HS-5 (cell line): ENCODE results near the gene CD300LF.

Experiments
- DNase-seq: peaks from one replicate; pipeline ENCODE4 v3.0.0-alpha.2; 2012; ENCODE audit warnings: low read depth

Gene CD300LF

DNA sequence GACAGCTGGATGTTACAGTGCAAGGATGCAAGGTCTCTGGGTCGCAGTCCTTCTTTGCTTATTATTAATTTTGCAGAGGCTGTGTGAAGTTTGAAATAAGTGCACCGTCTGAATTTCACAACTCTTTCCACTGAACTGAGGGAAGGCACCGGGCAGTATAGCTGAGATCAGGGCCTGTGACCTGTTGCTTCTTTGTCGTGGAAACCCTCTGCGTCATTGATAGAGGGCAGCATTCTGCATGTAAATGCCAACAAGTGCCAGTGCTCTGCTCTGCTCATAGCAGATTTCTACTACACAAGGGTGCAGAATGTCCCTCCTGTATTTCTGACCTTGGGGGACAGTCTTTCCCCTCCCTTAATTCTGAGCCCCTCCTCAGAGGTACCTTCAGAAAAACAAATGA lies 26.0 kb downstream of the CD300LF start:
- no peak for DNase-seq

DNA sequence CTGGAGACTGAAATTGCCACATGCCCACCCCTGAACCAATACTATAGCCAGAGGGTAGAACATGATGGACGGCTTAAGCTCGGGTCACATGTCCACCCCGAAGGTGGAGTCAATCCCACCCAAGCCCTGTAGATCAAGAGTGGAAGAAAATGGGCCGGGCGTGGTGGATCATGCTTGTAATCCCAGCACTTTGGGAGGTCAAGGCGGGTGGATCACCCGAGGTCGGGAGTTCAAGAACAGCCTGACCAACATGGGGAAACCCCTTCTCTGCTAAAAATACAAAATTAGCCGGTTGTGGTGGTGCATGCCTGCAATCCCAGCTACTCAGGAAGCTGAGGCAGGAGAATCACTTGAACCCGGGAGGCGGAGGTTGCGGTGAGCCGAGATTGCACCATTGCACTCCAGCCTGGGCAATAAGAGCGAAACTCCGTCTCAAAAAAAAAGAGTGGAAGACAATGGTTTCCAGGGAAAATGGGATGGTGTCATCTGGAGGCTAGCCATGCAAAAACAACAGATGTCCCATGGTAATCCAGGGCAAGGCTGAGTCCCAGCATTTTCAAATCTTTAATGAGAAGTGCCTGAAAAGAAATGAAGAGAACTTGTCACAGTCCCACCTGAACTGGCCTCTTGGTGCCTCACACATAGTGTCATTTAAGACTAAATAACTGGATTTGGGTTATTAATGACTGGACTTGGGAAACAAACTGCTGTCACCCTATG lies 30.1 kb downstream of the CD300LF start:
- no peak for DNase-seq

DNA sequence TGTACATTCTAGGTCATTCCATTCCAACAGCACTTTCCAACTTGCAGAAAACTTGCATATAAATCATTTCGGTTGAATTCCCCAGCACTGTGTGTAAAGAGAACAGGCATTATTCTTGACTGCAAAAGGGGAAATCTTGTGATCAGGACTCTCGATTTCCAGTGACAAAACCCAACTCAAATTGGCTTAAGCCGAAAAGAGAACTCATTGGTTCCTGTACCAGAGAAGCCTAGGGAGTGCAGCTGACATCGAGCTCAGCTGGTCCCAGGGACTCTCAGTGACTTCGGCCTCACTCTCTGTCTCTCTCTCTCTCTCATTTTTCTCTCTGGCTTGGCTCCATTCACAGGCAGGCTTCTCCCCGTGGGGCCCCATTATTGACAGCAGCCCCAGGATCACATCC lies 30.7 kb downstream of the CD300LF start:
- DNase-seq = no peak

DNA sequence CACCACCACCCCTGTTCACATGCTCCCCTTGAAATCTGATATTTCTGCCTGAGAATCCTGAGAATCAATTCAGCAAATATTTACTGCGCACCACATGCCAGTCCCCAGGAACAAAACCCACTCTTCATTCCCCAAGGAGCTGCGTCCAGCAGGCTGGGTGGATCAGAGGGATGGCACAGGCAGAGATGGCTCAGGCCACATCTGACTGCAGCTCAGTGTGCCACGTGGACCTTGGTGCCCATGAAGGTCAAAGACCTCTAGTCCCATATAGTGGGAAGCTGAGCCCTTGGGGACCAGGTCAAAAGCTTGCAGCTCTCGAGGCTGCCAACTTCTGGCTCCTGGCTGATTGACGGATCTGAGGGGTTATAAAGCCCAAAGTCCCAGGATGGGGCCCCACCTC lies 31.8 kb downstream of the CD300LF start:
- DNase-seq = no peak

DNA sequence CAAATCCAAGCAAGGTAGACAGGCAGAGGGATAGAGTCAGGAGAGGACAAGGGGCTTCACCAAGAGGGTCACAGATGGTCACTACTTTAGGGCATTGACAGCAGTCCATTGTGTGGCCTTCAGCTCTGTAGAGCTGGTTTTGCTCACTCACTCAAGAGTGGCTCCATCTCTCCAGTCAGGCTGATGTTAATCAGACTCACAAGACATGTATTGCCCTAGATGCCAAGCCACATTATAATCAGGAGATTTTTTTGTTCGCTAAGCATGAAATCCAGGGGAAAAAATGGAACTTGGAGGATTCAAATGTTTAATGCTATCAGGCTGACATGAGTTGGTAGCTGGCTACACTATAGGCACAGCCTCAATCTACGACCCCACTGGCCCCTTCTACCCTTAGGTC lies 32.5 kb downstream of the CD300LF start:
- no peak for DNase-seq

DNA sequence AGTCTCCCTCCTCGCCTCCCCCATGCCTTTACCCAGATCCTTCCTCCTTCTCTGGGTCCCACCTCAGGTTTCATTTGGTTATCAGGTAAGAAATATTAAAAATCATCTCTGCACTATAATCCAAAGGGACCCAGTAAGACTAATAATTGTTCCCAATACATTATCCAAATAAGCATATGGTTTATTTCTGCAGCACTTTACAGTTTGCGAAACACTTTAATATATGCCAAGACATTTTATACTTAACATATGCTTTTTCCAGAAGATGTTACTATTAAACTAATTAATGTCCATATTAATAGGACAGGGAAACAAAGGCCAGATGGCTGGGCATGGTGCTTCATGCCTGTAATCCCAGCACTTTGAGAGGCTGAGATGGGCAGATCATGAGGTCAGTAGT lies 33.3 kb downstream of the CD300LF start:
- DNase-seq = no peak

DNA sequence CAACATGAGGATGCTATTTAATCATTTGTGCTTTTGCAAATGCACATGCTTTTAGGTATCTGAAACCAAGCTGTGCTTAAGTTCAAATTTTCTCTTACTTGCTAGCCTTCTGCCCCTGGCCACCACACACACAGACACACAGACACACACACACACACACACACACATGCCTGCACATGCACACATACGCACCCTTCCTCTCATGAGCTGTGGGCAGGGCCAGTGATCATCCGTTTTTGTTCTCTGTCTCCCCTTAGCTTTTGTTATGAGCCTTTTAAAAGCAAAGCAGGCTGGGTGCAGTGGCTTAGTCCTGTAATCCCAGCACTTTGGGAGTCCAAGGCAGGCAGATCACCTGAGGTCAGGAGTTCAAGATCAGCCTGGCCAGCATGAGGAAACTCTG lies 34.2 kb downstream of the CD300LF start:
- DNase-seq = no peak

DNA sequence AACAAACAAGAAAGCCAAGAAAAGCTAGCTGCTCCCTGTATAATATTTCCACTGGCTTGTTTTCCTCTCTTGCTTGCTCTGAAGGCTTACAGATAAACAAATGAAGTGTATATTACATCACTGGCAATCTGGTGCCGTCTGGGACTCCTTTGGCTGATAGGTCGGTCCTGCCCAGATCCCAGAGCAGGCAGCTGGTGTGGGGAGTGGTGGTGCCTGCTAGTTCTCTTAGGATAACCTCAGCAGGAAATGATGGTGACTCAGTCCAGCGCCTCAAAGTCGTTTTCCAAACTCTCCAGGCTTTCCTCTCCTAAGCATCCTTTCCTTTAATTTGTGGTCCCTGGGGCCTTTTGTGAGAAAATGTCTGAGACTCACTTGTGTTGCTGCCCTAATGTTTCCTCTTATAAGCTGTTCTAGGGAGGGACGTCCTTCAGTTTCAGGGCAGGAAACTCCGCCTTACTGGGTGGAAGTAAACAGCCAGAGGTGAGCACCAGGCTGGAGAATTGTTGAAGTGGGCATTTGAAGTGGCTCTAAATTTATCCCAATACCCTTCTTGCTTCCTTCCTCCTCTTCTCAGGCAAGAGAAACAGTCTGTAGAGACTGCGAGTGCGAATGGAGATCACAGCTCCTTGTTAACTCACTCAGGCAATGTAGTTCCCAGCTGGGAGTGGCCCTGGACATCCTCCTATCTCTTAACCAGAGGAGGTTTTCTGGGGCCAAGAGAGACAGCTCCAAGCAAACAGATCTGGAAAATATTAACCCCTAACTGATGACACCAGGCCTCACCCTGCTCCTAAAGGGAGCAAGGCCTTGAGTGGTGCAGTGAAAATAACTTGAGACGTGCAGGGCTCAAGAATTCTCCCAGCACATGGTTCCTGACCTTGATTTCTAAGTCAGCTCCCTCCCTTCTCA lies 34.9 kb downstream of the CD300LF start:
- DNase-seq = peak; percentile 25

DNA sequence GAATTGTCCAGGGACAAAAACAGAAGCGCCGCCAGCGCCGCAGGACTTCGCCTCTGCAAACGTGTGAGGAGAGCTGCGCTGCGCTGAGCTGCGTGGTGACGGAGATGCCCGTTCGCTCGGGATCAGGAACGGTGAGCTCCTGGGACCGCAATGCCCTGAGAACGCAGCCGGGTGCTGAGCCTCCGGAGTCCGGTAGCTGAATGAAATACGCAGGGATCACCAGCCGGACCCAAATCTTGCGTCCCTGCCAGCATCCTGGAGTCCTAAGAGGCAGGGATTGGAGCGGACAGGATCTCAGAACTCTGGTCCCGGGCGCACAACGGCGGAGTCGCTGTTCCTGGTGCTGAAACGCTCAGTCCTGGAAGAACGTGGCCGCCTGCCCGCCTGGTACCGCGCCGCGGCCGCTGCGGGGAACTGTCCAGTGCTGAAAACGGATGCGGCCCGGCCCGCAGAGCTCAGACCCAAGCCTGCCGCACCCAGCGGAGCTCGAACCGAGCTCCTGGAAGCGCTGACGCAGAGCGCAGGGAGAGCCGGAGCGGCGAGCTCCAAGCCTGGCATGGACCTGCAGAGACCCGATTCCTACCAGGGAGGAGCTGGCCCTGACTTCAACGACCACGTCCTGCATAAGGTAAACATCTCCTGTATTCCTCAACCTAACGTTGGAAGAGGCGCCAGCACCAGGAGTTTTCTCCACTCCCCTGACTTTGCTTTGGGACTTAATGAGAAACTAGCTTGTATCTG lies 41.5 kb downstream of the CD300LF start:
- no peak for DNase-seq

DNA sequence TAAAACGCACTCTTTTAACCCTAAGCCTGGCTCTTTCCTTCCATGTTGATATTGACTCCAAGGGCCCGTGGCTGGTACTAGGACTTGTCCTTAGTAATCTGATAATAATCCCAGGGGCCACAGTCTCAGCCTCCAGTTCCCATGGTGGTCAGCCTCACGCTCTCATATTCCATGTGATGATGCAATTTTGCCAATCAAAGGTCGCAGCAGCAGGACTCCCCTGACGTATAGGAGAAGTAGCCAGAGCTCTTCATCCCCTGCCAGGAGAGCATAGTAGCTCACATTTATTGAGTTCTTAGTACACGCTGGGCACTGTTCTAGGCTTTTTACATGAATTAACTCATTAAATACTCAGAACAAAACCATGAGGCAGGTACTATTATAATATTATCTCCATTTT lies 42.4 kb downstream of the CD300LF start:
- no peak for DNase-seq

DNA sequence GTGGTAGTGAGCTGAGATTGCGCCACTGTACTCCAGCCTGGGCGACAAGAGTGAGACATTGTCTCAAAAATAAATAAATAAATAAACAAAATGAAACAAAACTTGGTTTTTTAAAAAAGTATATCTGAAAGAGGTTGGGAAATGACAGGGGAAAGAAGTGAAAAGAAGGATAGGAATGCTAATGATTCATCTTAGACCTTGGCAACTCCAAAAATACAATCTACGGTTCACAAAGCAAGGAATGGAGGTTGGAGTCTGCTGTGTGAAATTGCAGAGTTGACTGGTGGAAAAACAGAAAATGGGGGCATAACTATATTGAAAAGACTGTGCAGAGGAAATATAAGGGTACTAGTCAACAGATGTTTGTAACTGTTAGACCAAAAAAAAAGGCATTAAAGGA lies 49.2 kb downstream of the CD300LF start:
- no peak for DNase-seq

DNA sequence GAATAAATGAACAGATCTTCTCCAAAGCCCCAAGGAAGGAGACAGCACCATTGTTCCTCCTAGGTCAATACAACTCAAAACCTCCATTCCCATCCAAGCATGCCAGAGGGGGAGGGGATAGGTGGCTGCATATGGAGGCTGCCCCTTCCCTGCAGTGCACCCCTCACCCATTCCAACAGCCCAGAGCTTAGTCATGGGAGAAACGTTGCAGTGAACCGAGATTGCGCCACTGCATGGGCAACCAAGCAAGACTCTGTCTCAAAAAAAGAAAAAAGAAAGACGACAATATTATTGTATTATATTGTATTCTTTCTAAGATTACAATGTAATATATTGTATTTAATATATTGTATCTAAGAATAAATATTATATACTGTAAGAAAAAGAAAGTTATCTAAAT lies 52.8 kb downstream of the CD300LF start:
- DNase-seq = no peak

DNA sequence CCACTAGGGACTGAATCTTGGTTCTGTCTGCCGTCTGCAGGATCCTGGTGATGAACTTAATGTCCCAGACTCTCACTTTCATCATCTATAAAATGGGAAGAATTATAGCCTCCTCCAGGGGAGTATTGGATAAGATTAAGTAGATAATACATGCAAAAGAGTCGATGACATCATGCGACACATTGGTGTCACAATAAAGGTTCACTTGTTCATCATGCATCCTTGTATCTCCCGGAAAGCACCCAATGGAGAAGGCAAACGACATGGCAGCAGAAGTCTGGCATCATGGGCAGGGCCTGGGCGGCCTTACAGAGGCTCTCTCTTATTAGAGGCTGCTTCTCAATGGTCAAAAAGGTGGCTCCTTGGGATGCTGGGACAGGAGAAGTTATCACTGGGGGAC lies 54.1 kb downstream of the CD300LF start:
- no peak for DNase-seq

DNA sequence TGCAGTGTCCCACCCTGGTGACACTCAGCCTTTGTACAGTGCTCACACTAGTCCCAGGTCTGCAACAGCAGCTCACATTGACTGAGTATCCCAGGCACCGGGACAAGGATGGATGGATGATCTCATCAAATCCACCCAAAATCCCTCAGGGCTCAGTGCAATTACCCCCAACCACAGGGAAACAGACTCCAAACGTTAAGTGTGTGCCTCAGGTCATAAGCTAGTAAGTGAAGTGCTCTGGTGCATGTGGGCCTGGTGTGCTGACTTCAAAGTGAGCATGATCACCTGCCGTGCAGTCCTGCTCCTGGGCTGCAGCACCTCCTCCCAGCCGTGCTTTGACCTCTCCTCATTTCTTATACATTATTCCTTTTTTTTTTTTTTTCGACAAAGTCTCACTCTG lies 58.0 kb downstream of the CD300LF start:
- no peak for DNase-seq

DNA sequence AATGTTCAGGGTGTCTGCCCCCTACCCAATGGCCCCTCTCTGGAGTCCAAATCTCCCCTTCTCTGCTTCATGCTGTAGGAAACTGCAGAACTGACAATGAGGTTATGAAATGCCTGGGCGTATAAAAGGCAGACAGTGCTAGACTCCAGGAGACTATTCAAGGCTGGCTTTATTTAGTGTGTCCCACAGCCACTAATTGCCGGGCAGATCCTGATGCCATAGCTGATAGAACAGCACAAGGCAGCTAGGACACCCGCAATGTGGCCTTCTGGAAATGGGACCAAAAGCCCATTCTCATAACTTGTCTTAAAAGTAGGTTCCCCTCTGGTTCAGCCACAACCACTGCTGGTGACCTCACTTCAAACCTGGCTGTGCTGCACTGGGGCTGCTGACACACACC lies 60.7 kb downstream of the CD300LF start:
- DNase-seq = no peak

DNA sequence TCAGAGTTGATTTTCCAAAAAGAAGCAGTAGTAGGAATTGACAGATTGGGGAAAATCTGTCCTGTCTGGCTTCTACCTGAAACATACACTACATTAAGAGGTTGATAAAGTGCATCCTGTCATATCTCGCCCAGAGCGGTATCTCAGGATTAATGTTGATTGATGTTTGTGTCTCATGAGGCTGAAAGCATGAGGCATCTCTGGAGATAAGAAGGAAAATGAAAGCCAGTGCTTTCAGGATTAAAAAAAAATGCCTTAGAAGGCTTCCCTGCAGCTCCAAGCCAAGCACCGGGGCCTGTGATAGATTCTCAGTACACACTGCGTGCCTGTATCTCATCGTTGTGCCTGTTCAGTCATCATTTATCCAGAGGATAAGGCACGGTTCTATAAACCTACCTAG lies 62.8 kb downstream of the CD300LF start:
- no peak for DNase-seq

DNA sequence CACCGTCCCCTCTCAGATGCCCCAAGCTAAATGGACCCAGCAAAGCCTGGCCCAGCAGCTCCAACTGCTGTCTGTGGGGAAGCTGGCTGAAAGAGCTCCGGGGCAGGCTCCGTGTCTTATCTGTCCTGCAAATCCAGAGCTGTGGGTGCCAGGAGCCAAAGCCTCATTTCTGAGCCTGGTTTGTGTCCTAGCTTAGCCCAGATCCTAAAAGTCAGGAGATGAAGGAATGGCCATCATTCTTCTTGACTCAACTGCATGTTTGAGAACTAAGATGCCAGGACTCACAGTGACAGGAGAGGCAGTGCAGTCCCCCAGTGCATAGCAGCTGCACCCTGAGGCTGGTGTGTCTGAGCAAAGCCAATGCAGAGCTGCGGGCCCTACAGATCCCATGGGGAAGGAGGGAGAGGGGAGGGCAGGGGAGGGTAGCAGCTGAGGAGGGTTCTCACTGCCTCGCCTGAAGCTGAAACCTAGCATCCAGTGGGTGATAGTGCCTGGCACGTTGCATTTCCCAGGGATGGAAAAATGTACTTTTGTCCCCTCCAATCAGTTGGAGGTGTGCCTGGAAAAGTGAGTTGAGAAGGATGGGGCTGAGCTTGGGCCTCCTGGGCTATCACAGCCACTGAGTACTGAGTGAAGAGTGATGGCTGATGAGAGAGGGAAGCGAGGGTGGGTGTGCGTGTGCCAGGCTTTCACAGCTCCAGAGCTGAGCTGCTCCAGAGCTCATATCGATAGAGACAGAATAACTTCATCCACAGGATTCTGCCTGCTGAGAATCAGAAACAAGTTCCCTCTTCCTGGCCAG lies 64.7 kb downstream of the CD300LF start:
- no peak for DNase-seq

DNA sequence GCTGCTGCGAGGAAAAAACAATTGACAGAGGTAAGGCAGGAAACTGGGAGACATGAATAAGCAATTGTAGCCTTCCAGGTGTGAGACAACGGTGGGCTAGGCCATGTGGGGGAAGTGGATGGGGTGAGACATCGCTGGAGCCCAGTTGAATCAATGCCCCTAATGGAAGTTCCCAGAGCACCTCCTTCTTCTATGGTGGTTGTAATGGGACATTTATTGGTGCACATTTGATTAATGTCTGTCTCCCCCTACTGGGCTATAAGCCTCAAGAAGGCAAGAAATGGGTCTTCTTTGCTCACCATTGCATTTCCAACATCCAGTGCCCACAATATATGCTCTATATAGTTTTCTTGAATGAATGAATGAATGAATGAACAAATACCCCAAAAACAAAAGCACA lies 66.5 kb downstream of the CD300LF start:
- DNase-seq = no peak

DNA sequence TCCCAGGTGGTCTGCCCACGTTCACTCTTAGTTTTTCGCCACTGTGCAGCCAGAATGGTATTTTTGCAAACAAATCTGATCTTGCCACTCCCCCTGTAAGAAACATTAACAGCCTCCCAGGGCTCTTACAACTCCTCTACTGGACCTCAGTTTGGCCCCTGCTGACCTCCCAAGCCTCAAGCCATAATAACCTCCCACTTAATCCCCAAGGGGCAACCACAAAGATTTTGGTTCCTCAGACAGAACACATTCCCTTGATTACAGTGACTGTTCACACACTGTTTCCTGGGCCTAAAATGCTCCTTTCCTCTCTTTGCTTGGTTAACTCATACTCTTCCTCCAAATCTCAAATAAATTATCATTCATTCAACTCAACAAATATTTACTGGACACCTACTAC lies 67.7 kb downstream of the CD300LF start:
- DNase-seq = no peak

DNA sequence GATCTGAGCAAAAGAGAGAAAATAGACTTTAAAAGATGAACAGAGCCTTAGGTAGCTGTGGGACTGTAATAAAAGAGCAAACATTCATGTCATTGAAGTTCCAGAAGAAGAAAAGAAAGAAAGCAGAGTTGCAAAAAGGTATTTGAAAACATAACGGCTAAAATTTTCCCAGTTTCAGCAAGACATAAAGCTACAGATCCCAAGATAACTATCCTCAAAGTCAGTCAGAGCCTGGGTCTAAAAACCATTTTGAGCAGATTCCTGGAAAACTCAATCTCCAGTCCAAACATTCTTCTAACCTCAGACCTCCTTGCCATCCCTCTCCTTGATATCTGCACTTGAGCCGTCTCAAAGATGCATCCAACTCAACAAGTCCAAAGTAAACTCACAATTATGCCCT lies 68.3 kb downstream of the CD300LF start:
- no peak for DNase-seq
